Hematopoietic multipotent progenitor cell treated with erythropoietin and hydrocortisone succinate and interleukin-3 and kit ligand, for 8 days (in vitro differentiated cells): Measurements from ENCODE around the gene TBC1D9B.

ENCODE experiments used
- DNase-seq: peaks from one replicate; pipeline ENCODE4 v3.0.0-alpha.2; 2015

The TBC1D9B gene

GRCh38 chr5:179907556-179908324 is at the start of gene TBC1D9B:
Gene TBC1D9B (minus strand): TSS chr5:179907897. CDS start chr5:179907821, 76 bp downstream.
- DNase-seq: peak; percentile 64

DNA sequence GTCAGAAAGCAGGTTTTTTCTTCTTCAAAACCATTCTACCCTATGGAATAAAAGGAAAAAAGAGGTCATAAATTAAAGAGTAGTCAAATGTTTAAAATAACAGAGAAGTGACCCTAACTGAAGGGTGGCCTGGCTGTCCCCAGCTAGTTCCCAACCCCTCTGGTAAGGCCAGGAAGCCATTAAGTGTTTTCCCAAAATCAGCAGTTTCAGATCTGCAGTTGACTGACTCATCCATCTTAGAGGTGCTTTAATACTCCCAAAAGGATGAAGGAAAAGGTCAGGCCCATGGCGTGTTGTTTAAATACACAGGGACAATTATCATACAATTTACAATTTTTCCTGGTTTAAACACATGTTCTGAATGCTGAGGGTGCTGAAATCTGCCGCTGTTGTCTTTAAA is 47.9 kb upstream of the TBC1D9B start:
- DNase-seq: no peak

GRCh38 chr5:179955062-179955461 is 47.4 kb upstream of the TBC1D9B start:
- no peak for DNase-seq

GRCh38 chr5:179954434-179954833 is 46.7 kb upstream of the TBC1D9B start:
- DNase-seq: no peak

- no peak for DNase-seq
Measured at GRCh38 chr5:179953987-179954386, 46.3 kb upstream of the TBC1D9B start.

DNA sequence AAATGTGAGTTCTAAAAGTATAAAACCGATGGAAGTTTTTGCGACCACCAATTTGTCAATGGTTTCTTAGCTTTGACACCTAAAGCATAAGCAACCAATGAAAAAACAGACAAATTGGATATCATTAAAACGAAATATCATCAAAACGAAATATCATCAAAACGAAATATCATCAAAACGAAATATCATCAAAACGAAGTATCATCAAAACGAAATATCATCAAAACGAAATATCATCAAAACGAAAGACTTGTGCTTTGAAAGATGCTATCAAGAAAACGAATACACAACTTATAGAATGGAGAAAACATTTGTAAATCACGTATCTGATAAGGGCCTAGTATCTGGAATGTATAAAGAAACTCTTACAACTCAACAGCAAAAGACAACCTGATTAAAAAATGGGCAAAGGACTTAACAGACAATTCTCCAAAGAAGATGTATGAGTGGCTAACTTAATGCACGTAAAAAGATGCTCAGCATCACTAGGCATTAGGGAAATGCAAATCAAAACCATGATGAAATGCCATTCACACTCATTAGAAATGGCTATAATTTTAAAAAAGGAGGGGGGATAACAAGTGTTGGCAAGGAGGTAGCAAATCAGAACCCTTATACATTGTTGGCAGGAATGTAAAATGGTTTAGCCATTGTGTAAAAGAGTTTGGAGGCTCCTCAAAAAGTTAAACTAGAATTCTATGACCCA is 29.4 kb upstream of the TBC1D9B start:
- no peak for DNase-seq

GRCh38 chr5:179930788-179931473 is 23.2 kb upstream of the TBC1D9B start:
- DNase-seq: no peak

GRCh38 chr5:179927824-179928223 is 20.1 kb upstream of the TBC1D9B start:
- no peak for DNase-seq

- no peak for DNase-seq
Measured at GRCh38 chr5:179926657-179927056, 19.0 kb upstream of the TBC1D9B start.

DNA sequence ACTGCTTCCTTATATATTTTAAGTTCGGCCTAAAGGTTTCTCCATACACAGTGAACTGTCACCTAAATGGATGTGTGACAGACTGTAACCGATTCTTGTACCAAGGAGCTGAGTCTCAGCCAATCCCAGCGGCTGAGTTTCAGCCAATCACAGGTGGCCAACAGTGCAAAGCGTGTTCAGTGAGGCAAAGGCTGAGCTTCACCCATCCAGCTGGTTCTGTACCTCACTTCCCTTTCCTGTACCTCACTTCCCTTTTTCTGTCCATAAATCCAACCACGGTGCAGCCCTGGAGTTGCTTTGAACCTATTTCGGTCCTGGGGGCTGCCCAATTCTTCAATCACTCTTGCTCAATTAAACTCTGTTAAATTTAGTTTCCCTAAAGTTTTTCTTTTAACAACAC is 15.7 kb upstream of the TBC1D9B start:
- DNase-seq: no peak

DNA sequence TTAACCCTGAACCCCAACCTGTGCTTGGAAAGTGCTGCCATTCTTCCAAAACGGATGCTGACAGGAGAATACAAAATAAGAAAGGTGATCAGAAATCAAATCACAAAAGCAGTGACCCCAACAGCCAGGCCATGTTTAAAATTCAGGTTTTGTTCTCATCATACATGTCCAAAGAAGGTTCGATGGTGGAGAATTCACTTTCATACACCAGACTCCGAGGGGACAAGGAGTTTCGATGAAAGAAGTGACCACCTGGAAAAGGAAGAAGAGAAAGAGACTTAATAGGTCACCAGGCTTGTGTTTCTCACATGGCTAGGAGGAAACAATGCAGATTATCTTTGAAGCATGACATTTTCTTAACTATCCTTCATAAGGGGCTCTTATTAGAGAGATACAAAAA is 12.5 kb upstream of the TBC1D9B start:
- DNase-seq: no peak

DNA sequence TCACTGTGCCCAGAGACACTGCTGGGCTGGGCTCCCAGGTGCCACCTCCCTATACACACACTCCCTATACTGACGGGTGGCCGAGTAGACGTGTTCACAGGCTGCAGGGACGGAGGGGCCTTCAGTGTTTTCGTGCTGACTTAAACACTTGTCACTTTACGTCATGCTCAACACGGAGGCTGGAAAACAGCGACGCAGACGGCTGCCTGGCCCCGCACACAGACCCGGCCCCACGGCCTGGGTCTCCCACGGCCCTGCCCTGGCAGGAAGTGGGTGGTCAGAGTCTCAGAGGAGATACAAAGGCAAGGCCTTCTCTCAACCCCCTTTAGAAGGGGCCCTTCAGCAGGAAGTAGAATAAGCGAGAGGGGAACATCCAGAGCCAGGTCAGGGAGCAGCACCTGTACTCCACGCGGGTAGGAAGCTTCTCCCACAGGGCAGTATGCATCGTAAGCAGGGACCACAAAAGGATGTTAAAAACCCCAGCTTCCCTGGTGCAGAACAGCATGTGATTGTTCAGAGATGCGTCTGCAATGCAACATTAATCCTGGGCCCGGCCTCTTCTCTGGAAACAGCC is 11.9 kb upstream of the TBC1D9B start:
- DNase-seq: no peak

GRCh38 chr5:179918742-179919486 is 11.2 kb upstream of the TBC1D9B start:
- DNase-seq: no peak

- DNase-seq: no peak
Measured at GRCh38 chr5:179916523-179916922, 8.8 kb upstream of the TBC1D9B start.

DNA sequence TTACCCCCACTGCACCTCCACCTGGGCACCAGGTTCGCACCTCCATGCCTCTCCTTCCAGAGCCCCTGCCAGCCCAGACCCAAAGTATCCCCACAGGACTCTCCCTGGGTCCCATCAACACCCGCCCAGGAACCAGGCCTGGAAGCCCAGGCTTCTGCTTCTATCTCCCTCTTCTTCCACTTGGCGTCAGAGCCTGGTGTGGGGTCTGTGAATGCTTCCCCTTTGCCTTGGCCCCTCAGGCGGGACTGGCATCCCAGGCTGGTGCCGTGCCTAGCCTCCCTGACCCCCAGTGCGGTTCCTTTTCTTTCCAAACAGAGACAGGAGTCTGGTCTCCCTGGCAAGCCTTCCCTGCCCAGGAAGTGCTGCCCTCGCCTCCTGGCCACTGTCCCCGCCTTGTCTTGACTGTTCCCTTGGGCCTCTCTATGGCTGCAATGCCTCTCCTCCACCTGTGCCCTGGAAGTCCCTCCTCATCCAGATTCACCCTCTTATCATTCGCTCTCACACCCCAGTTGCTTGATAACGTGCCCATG is 7.8 kb upstream of the TBC1D9B start:
- DNase-seq: no peak

GRCh38 chr5:179914032-179914755 is 6.5 kb upstream of the TBC1D9B start:
- no peak for DNase-seq

DNA sequence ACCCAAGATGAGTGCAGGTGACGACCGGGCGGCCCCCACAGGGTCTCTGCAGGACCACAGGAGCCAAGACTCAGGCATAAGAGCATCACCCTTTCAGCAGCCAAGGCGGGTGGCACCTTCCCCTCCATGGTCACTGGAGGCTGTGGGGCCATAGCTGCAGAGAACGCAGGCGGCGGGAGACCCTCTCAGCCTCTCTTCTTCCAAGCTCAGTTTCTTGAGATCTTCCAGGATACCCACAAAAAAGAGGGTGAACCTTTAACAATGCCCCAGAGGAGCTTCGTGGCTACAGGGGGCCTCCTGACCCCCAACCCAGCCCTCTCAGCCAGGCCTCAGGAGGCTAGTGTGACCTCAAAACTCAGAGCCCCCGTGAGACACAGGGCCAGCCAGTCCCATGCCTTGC is 5.8 kb upstream of the TBC1D9B start:
- DNase-seq: no peak

DNA sequence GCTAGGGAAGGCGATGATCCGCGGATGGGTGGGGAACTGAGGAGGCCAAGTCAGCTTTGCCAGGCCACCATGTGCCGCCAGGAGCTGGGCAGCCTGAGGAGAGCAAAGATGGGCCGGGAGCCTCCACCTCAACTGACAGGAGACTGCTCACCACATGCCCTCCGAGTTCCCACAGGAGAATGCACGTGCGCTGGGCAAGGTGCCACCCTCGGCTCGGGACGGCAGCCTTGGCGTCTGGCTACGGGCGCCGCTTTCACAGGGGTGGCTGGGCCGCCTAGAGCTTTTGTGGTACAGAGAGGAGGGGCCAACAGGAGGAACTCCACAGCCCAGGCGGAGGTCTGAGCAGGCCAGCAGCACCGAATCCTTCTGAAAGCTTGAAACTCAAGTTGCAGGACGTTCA is 5.3 kb upstream of the TBC1D9B start:
- DNase-seq: no peak

DNA sequence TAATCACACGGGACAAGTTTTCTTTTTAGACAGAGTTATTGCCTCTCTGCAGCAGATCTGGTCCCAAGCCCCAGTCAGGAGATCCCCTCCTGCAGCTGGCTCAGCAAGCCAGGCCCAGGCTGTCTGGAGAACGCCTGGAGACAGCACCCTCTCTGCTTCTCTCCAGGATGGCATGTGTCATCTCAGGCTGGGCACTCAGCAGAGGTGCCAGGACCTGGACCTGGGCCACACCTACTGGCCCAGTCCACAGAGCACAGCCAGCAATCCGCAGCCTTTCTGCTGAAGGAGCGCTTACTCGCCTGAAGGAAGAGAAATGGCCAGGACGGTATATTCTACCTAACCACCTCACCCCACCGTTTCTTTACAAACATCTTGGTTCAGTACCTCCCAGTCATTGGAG is 4.7 kb upstream of the TBC1D9B start:
- no peak for DNase-seq

DNA sequence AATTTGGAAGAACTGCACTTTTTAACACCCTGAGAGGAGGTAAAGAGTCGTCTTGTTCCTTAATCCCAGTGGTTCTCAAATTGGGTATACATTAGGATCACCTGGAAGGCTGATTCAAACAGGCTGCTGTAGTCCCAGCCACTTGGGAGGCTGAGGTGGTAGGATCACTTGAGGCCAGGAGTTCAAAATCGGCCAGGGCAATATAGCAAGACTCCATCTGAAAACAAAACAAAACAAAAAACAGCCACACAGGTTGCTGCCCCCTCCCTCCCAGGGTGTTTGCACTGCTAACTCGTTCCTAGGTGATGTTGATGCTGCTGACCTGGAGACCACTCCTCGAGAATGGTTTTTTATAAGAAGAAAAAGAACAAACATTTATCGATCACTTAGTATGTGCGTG is 1.5 kb upstream of the TBC1D9B start:
- no peak for DNase-seq

DNA sequence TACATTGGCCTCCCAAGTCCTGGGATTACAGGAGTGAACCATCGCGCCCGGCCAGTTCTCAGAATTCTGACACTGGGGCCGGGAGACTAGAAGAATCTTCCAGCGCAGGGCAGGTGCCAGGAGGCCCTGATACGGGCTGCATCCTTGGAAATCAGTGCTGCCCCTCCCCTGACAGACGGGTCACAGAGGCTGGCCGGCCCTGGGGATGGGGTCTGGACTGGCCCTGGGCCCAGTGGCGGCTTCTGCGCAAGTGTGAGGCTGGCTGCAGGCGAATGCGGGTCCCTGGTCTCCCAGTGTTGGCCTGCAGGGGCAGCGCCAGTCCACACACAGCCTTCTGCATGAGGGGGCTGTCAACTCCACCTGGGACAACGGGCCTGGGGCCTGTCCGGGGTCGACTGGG is 831 bp upstream of the TBC1D9B start:
- DNase-seq: no peak
